Coronary artery (tissue), 2 donors: Measurements from ENCODE around the gene PACSIN1.

Source experiments
- DNase-seq: peaks from one replicate; pipeline ENCODE4 v3.0.0-alpha.2; 2017; ENCODE audit warnings: low spot score
- H3K27ac ChIP-seq, 2 donors: fragments of 200-600 bp; sonication (generic); one replicate each; pipeline ENCODE4 v1.5.1; 2016 to 2019
- H3K4me3 ChIP-seq: fragments of 200-600 bp; sonication (generic); 2 replicates; pipeline ENCODE4 v1.5.1; 2016; ENCODE audit warnings: mild to moderate bottlenecking, moderate library complexity
- CTCF ChIP-seq: fragments of 200-600 bp; sonication (generic); IDR thresholded peaks from one replicate; pipeline ENCODE4 v1.5.1; 2019; ENCODE audit warnings: antibody characterized with exemption

The PACSIN1 gene

GRCh38 chr6:34441526-34441925 lies 24.4 kb upstream of the PACSIN1 start:
- TF ChIP-seq CTCF, result no peak
- no peak overlapping the region for H3K4me3 ChIP-seq
- H3K27ac ChIP-seq, result no peak overlapping the region
- no peak for DNase-seq

- no peak overlapping the region for H3K4me3 ChIP-seq
- TF ChIP-seq CTCF, result no peak
These were observed 20.5 kb upstream of the PACSIN1 start for GRCh38 chr6:34445313-34445860.

GRCh38 chr6:34447386-34447785 lies 18.5 kb upstream of the PACSIN1 start:
- H3K4me3 ChIP-seq, result no peak overlapping the region
- TF ChIP-seq CTCF, result no peak
- H3K27ac ChIP-seq, result no peak overlapping the region
- DNase-seq, result no peak

More at GRCh38 chr6:34445313-34445860, 20.5 kb upstream of the PACSIN1 start:
- no peak for DNase-seq
- no peak overlapping the region for H3K27ac ChIP-seq

DNA sequence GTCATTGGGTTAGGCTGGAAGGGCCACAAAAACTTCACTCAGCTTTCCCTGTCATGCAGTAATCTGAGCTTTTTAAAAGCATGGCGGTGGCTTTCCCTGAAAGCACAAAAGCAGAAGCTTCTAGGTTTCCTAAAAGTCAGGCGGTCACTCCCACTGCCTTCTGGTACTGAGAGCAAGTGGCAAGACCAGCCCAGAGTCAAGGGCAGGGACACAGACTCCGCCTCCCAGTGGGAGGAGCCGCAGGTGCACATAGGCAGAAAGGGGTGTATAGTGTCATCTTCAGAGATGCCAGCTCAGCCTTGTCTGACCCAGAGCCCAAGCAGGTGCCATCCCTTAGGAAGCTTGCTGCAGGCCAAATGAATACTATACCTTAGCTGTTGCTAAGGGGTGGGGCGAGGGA lies 18.0 kb upstream of the PACSIN1 start:
- Histone ChIP-seq H3K4me3 (no peak overlapping the region), H3K27ac (no peak overlapping the region)
- no peak for DNase-seq
- no peak for TF ChIP-seq CTCF

GRCh38 chr6:34451192-34451591 lies 14.7 kb upstream of the PACSIN1 start:
- Histone ChIP-seq H3K27ac (no peak overlapping the region), H3K4me3 (no peak overlapping the region)
- no peak for DNase-seq
- no peak for TF ChIP-seq CTCF

GRCh38 chr6:34455831-34456230 lies 10.0 kb upstream of the PACSIN1 start:
- no peak overlapping the region for H3K4me3 ChIP-seq
- no peak for DNase-seq
- no peak overlapping the region for H3K27ac ChIP-seq
- TF ChIP-seq CTCF, result no peak

- TF ChIP-seq CTCF, result no peak
- Histone ChIP-seq H3K27ac (no peak overlapping the region), H3K4me3 (no peak overlapping the region)
- DNase-seq, result no peak
These were observed 8.5 kb upstream of the PACSIN1 start for GRCh38 chr6:34457382-34457741.
